Thoracic aorta (tissue), 2 donors: ENCODE results near the gene NEDD4L. TPM values are rescaled to one million over a fixed set of nuclear protein-coding genes. Genes with fewer than 3 reads are reported as not detected.

ENCODE experiments used
- ATAC-seq: fragments of 150-250 bp; one replicate; pipeline ENCODE4 v1.8.0; 2017; ENCODE audit warnings: low read depth; ENCODE audit not compliant: insufficient number of reproducible peaks, low FRiP score
- DNase-seq: peaks from one replicate; pipeline ENCODE4 v3.0.0-alpha.2; 2020; ENCODE audit warnings: low spot score
- H3K27ac ChIP-seq, 2 donors: fragments of 200-600 bp; sonication (generic); 1 replicate in 1 of 2; 2 replicates in 1 of 2; pipeline ENCODE4 v1.5.1; 2016; ENCODE audit warnings: mild to moderate bottlenecking in 2 of 2, moderate library complexity in 2 of 2
- H3K27me3 ChIP-seq: fragments of 200-600 bp; sonication (generic); replicated peaks from 2 replicates; pipeline ENCODE4 v1.6.0; 2016; ENCODE audit warnings: mild to moderate bottlenecking; ENCODE audit not compliant: insufficient read depth
- H3K36me3 ChIP-seq: fragments of 200-600 bp; sonication (generic); one replicate; pipeline ENCODE4 v1.5.1; 2016
- H3K4me1 ChIP-seq, 2 donors: fragments of 200-600 bp; sonication (generic); 1 replicate in 1 of 2; 2 replicates in 1 of 2; pipeline versions ENCODE4 v1.5.1 to v1.6.0; 2016; ENCODE audit warnings: low read depth in 2 of 2, mild to moderate bottlenecking in 1 of 2; ENCODE audit not compliant: control insufficient read depth in 1 of 2
- H3K4me3 ChIP-seq: fragments of 200-600 bp; sonication (generic); 2 replicates; pipeline ENCODE4 v1.5.1; 2016; ENCODE audit warnings: mild to moderate bottlenecking
- H3K9me3 ChIP-seq: fragments of 200-600 bp; sonication (generic); 2 replicates; pipeline ENCODE4 v1.5.1; 2016
- total RNA-seq, 2 donors: library from RNA; depleted of rRNA; stranded (reverse); fragments of >200 nt; gene quantifications; one replicate each; pipeline versions ENCODE4 v1.1.0 to v1.2.3, GENCODE V29; 2016
- TF ChIP-seq, protein P1 (sequence below): fragments of 200-600 bp; sonication (generic); IDR thresholded peaks from one replicate; pipeline ENCODE4 v1.5.1; 2019; ENCODE audit warnings: antibody characterized with exemption

The NEDD4L gene
- total RNA-seq, 2 donors from 2014 or later, result 13.9 to 22.9 TPM

DNA sequence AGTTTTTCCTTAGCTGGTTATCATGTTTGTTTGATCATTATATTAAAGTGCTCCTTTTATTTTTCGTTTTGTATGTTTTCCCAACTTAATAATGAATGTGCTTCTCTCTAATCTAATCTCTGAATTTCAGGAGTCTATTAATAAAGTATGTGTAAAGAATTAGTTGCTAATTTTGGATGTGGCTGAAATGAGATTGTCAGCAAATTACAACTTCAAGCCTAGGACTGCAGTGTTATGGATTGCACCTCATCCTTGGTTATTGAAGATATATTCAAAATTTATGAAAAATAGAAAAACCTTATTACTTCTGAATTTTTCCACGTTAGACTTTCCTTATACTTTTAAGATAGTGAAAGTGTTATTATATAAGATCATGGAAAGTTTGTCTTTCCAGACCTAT is 227.7 kb downstream of the NEDD4L start:
- Histone ChIP-seq H3K4me1 (no peaks in the 10 kb centered on the region), H3K27ac (no peak overlapping the region), H3K27me3 (no peaks in the 10 kb centered on the region), H3K4me3 (no peak overlapping the region), H3K9me3 (no peaks in the 10 kb centered on the region), H3K36me3 (no peaks in the 10 kb centered on the region)
- no peak for DNase-seq
- TF ChIP-seq, protein P1, sequence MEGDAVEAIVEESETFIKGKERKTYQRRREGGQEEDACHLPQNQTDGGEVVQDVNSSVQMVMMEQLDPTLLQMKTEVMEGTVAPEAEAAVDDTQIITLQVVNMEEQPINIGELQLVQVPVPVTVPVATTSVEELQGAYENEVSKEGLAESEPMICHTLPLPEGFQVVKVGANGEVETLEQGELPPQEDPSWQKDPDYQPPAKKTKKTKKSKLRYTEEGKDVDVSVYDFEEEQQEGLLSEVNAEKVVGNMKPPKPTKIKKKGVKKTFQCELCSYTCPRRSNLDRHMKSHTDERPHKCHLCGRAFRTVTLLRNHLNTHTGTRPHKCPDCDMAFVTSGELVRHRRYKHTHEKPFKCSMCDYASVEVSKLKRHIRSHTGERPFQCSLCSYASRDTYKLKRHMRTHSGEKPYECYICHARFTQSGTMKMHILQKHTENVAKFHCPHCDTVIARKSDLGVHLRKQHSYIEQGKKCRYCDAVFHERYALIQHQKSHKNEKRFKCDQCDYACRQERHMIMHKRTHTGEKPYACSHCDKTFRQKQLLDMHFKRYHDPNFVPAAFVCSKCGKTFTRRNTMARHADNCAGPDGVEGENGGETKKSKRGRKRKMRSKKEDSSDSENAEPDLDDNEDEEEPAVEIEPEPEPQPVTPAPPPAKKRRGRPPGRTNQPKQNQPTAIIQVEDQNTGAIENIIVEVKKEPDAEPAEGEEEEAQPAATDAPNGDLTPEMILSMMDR, result no peak
- no peak for ATAC-seq

DNA sequence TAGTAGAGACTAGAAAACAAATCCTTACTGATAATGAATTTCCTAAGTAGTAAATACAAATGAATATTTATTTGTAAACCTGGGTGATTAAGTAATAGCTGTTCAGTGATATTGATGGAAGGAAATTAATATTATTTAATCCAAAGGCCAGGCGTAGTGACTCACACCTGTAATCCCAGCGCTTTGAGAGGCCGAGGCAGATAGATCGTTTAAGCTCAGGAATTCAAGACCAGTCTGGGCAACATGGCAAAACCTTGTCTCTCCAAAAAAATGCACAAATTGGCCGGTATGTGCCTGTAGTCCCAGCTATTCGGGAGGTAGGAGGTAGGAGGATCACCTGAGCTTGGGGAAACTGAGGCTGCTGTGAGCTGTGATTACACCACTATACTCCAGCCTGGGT is 228.2 kb downstream of the NEDD4L start:
- H3K27ac ChIP-seq, result no peak overlapping the region
- TF ChIP-seq, protein P1, result no peak
- no peak for ATAC-seq

DNA sequence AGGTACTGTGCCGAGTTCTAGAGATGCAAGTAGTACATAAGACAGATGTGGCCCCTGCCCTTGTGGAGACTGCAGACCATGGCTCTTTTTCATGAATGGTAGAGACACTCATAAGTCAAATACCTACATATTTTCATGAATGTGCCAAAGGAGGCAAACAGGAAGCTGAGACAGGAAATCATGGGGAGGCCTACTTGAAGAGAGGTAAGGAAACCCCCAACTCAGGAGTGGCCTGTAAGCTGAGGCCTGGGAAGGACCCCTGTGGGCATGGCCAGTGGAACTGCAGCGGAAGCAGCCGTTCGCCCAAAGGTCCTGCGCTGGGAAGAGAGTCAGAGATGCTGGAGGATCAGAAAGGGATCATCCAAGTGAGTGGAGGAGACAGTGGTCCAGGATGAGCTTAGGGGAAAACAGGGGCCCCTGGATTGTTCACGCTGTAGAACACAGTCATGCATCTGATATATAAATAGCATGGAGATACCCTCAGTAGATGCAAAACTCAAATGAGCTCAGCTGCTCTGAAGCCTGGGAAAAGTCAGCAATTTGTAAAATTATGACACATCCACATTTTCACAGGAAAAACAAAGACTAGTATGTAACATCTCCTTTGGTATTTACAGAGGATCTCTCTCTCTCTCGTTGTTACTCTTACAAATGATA is 228.9 kb downstream of the NEDD4L start:
- Histone ChIP-seq H3K4me3 (no peak overlapping the region), H3K4me1 (no peaks in the 10 kb centered on the region), H3K27me3 (no peaks in the 10 kb centered on the region), H3K9me3 (no peaks in the 10 kb centered on the region), H3K27ac (no peak overlapping the region), H3K36me3 (no peaks in the 10 kb centered on the region)
- DNase-seq, result no peak
- no peak for ATAC-seq
- TF ChIP-seq, protein P1, result no peak

More for the DNA sequence above, 228.2 kb downstream of the NEDD4L start:
- Histone ChIP-seq H3K36me3 (no peaks in the 10 kb centered on the region), H3K27me3 (no peaks in the 10 kb centered on the region), H3K4me3 (no peak overlapping the region), H3K4me1 (no peaks in the 10 kb centered on the region), H3K9me3 (no peaks in the 10 kb centered on the region)
- no peak for DNase-seq

DNA sequence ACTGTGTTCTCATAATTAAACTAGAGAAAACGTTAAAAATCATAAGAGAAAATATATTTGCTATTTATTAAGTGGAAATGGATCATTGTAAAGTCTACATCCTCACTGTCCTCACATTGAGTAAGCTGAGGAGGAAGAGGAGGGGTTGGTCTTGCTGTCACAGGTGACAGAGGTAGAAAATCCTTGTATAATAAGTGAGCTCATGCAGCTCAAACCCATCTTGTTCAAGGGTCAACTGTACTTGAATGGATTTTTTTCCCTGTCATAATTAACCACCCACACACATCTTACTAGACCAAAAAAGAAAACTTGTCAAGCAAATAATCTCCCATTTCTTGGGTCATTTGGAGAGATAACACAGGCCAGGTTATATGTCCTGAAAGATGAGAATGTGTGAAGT is 231.2 kb downstream of the NEDD4L start:
- Histone ChIP-seq H3K4me3 (no peak overlapping the region), H3K27ac (no peak overlapping the region), H3K27me3 (no peaks in the 10 kb centered on the region), H3K9me3 (no peaks in the 10 kb centered on the region), H3K36me3 (no peaks in the 10 kb centered on the region), H3K4me1 (no peaks in the 10 kb centered on the region)
- TF ChIP-seq, protein P1, result no peak
- DNase-seq (no peak), ATAC-seq (no peak)

DNA sequence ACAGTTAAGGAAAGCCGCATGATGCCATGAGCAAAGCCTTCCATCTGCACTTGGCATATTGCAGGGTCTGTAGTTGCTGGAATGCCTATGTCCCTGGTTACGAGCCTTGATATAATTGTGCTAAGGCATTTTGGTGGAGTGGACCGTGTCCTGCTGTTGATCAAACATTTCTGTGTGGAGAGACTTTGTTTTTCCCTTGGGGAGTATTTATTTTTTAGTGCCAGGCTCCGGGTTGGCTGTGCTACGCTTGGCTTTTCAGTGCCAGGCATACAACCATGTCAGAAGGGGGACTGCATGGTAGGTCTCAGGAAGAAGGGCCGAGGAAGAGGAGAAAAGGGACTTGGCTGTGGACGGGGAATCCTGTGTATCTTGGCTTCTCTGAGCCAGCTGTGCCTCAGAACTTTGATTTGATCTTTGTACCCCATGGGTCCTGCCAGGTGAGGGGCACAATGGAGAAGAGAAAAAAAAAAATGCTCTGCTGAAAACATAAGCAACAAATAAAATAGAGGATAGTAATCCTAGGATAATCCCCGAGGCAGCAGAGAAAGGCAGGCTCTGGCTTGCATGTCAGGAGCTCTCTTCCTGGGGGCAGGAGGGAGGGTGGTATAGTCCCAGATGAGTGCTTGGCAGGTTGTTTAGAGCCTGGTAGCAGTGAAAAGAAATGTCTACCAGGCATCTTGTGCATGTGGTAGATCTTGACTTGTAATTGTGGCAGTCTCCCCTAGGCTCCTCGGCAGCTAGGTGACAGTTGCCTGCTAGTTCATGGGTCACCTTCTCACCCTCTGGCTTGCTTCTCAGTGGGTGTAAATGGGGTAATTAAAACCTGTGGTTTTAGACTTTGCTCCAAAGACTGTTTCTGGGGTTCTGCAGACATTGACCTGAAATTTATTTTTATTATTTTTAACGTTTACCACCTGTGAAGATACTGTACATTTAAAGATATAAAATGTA is 233.0 kb downstream of the NEDD4L start:
- H3K27me3 ChIP-seq, result no peaks in the 10 kb centered on the region
- H3K36me3 ChIP-seq, result no peaks in the 10 kb centered on the region
- ATAC-seq, result no peak
- no peaks in the 10 kb centered on the region for H3K4me1 ChIP-seq
- no peak overlapping the region for H3K4me3 ChIP-seq
- no peak for DNase-seq
- TF ChIP-seq, protein P1, result no peak
- H3K9me3 ChIP-seq, result no peaks in the 10 kb centered on the region
- H3K27ac ChIP-seq, result no peak overlapping the region
